T-helper 2 cell treated with Interferon-gamma antibody and Interleukin-4, amounts not matched to agents 5 μg/mL and 100 μg/mL, for 36 hours (primary cell): ENCODE results near the gene RAPGEF1.

Experiments used
- DNase-seq: peaks from one replicate; pipeline ENCODE4 v3.0.0; 2021; ENCODE audit warnings: low spot score
- H3K27ac Mint-ChIP-seq: one replicate; pipeline ENCODE4 v1.8.0; 2021; ENCODE audit warnings: mild to moderate bottlenecking, mixed read lengths
- H3K27me3 Mint-ChIP-seq: one replicate; pipeline ENCODE4 v1.8.0; 2021; ENCODE audit warnings: low read depth, mixed read lengths
- H3K36me3 Mint-ChIP-seq: one replicate; pipeline ENCODE4 v1.8.0; 2021; ENCODE audit warnings: low read depth, mixed read lengths
- H3K4me1 Mint-ChIP-seq: one replicate; pipeline ENCODE4 v1.8.0; 2021; ENCODE audit warnings: low read depth, mixed read lengths
- H3K4me3 Mint-ChIP-seq: one replicate; pipeline ENCODE4 v1.8.0; 2022; ENCODE audit warnings: mild to moderate bottlenecking, moderate library complexity, mixed read lengths
- H3K9me3 Mint-ChIP-seq: one replicate; pipeline ENCODE4 v1.8.0; 2021; ENCODE audit warnings: mixed read lengths

Gene RAPGEF1

GRCh38 chr9:131619680-131620079, 120.2 kb downstream of the RAPGEF1 start:
- H3K9me3 Mint-ChIP-seq, result no peaks in the 10 kb centered on the region
- H3K27me3 Mint-ChIP-seq, result no peaks in the 10 kb centered on the region
- peaks cover 68% of the 10 kb centered on the region for H3K36me3 Mint-ChIP-seq
- no peak overlapping the region for H3K27ac Mint-ChIP-seq
- no peak for DNase-seq
- no peaks in the 10 kb centered on the region for H3K4me1 Mint-ChIP-seq
- no peak overlapping the region for H3K4me3 Mint-ChIP-seq

- H3K4me1 Mint-ChIP-seq, result no peaks in the 10 kb centered on the region
- peak overlapping the region; percentile 11 for H3K27ac Mint-ChIP-seq
- no peak overlapping the region for H3K4me3 Mint-ChIP-seq
- H3K9me3 Mint-ChIP-seq, result no peaks in the 10 kb centered on the region
- DNase-seq, result no peak
- no peaks in the 10 kb centered on the region for H3K27me3 Mint-ChIP-seq
- H3K36me3 Mint-ChIP-seq, result peaks cover 69% of the 10 kb centered on the region
Observed at GRCh38 chr9:131618785-131619184, 121.1 kb downstream of the RAPGEF1 start.

- Mint-ChIP-seq H3K4me1 (peaks cover 3% of the 10 kb centered on the region), H3K36me3 (peaks cover 69% of the 10 kb centered on the region), H3K9me3 (no peaks in the 10 kb centered on the region), H3K27me3 (no peaks in the 10 kb centered on the region), H3K27ac (no peak overlapping the region), H3K4me3 (no peak overlapping the region)
- no peak for DNase-seq
Observed at GRCh38 chr9:131618071-131618479, 121.8 kb downstream of the RAPGEF1 start.

GRCh38 chr9:131617611-131618010, 122.3 kb downstream of the RAPGEF1 start:
- no peak overlapping the region for H3K27ac Mint-ChIP-seq

GRCh38 chr9:131616983-131617604, 122.8 kb downstream of the RAPGEF1 start:
- H3K27ac Mint-ChIP-seq, result no peak overlapping the region
- H3K4me1 Mint-ChIP-seq, result peaks cover 3% of the 10 kb centered on the region
- DNase-seq, result no peak
- peaks cover 69% of the 10 kb centered on the region for H3K36me3 Mint-ChIP-seq
- no peak overlapping the region for H3K4me3 Mint-ChIP-seq
- no peaks in the 10 kb centered on the region for H3K27me3 Mint-ChIP-seq
- no peaks in the 10 kb centered on the region for H3K9me3 Mint-ChIP-seq

More at GRCh38 chr9:131617611-131618010, 122.3 kb downstream of the RAPGEF1 start:
- Mint-ChIP-seq H3K4me1 (peaks cover 3% of the 10 kb centered on the region), H3K27me3 (no peaks in the 10 kb centered on the region), H3K36me3 (peaks cover 68% of the 10 kb centered on the region), H3K9me3 (no peaks in the 10 kb centered on the region), H3K4me3 (no peak overlapping the region)
- no peak for DNase-seq

GRCh38 chr9:131614340-131614915, 125.4 kb downstream of the RAPGEF1 start:
- Mint-ChIP-seq H3K27ac (no peak overlapping the region), H3K4me1 (peaks cover 3% of the 10 kb centered on the region), H3K4me3 (no peak overlapping the region), H3K36me3 (peaks cover 58% of the 10 kb centered on the region), H3K27me3 (no peaks in the 10 kb centered on the region), H3K9me3 (no peaks in the 10 kb centered on the region)
- no peak for DNase-seq

GRCh38 chr9:131613921-131614320, 126.0 kb downstream of the RAPGEF1 start:
- H3K4me3 Mint-ChIP-seq, result no peak overlapping the region
- H3K4me1 Mint-ChIP-seq, result peaks cover 3% of the 10 kb centered on the region
- peaks cover 56% of the 10 kb centered on the region for H3K36me3 Mint-ChIP-seq
- no peak for DNase-seq
- H3K9me3 Mint-ChIP-seq, result no peaks in the 10 kb centered on the region
- H3K27ac Mint-ChIP-seq, result no peak overlapping the region
- no peaks in the 10 kb centered on the region for H3K27me3 Mint-ChIP-seq

- H3K27me3 Mint-ChIP-seq, result no peaks in the 10 kb centered on the region
- H3K9me3 Mint-ChIP-seq, result no peaks in the 10 kb centered on the region
- H3K27ac Mint-ChIP-seq, result no peak overlapping the region
- H3K36me3 Mint-ChIP-seq, result peaks cover 53% of the 10 kb centered on the region
- H3K4me3 Mint-ChIP-seq, result no peak overlapping the region
- no peak for DNase-seq
- peaks cover 3% of the 10 kb centered on the region for H3K4me1 Mint-ChIP-seq
Observed at GRCh38 chr9:131612851-131613250, 127.0 kb downstream of the RAPGEF1 start.

- Mint-ChIP-seq H3K27me3 (no peaks in the 10 kb centered on the region), H3K9me3 (no peaks in the 10 kb centered on the region), H3K36me3 (peaks cover 47% of the 10 kb centered on the region), H3K4me3 (no peak overlapping the region), H3K4me1 (peaks cover 3% of the 10 kb centered on the region), H3K27ac (peak overlapping the region; percentile 62)
- no peak for DNase-seq
Observed at GRCh38 chr9:131611586-131612315, 128.1 kb downstream of the RAPGEF1 start.

GRCh38 chr9:131610231-131610761, 129.6 kb downstream of the RAPGEF1 start:
- Mint-ChIP-seq H3K4me1 (peaks cover 3% of the 10 kb centered on the region), H3K4me3 (no peak overlapping the region), H3K27me3 (no peaks in the 10 kb centered on the region), H3K9me3 (no peaks in the 10 kb centered on the region), H3K36me3 (peaks cover 44% of the 10 kb centered on the region), H3K27ac (no peak overlapping the region)
- DNase-seq, result no peak

GRCh38 chr9:131609099-131609830, 130.6 kb downstream of the RAPGEF1 start:
- H3K27me3 Mint-ChIP-seq, result no peaks in the 10 kb centered on the region
- H3K4me1 Mint-ChIP-seq, result peaks cover 3% of the 10 kb centered on the region
- H3K36me3 Mint-ChIP-seq, result peaks cover 46% of the 10 kb centered on the region
- no peaks in the 10 kb centered on the region for H3K9me3 Mint-ChIP-seq
- DNase-seq, result no peak
- no peak overlapping the region for H3K27ac Mint-ChIP-seq
- no peak overlapping the region for H3K4me3 Mint-ChIP-seq

GRCh38 chr9:131608493-131609037, 131.3 kb downstream of the RAPGEF1 start:
- Mint-ChIP-seq H3K4me1 (peaks cover 3% of the 10 kb centered on the region), H3K27ac (no peak overlapping the region)
- no peak for DNase-seq

GRCh38 chr9:131607591-131607990, 132.3 kb downstream of the RAPGEF1 start:
- no peaks in the 10 kb centered on the region for H3K4me1 Mint-ChIP-seq
- DNase-seq, result no peak
- peaks cover 36% of the 10 kb centered on the region for H3K36me3 Mint-ChIP-seq
- H3K27ac Mint-ChIP-seq, result no peak overlapping the region
- H3K4me3 Mint-ChIP-seq, result no peak overlapping the region
- H3K27me3 Mint-ChIP-seq, result no peaks in the 10 kb centered on the region
- no peaks in the 10 kb centered on the region for H3K9me3 Mint-ChIP-seq

More at GRCh38 chr9:131608493-131609037, 131.3 kb downstream of the RAPGEF1 start:
- H3K4me3 Mint-ChIP-seq, result no peak overlapping the region
- no peaks in the 10 kb centered on the region for H3K9me3 Mint-ChIP-seq
- H3K27me3 Mint-ChIP-seq, result no peaks in the 10 kb centered on the region
- H3K36me3 Mint-ChIP-seq, result peaks cover 40% of the 10 kb centered on the region
